C4-2B (cell line): Measurements from ENCODE around the gene TPI1.

ENCODE experiments used
- H3K27ac ChIP-seq: fragments of 450-650 bp; 2 replicates; pipeline ENCODE4 v1.5.1; 2017
- CTCF ChIP-seq: fragments of 450-650 bp; conservative IDR thresholded peaks from 2 replicates; pipeline ENCODE4 v1.5.1; 2017; ENCODE audit warnings: mild to moderate bottlenecking
- ZFX ChIP-seq: fragments of 450-650 bp; IDR thresholded peaks from 2 replicates; pipeline ENCODE4 v1.6.1; 2017

Gene TPI1

GRCh38 chr12:6836851-6837250, 30.5 kb upstream of the TPI1 start:
- H3K27ac ChIP-seq: no peak overlapping the region

GRCh38 chr12:6837370-6838060, 29.8 kb upstream of the TPI1 start:
- H3K27ac ChIP-seq: no peak overlapping the region
- TF ChIP-seq CTCF (no peak), ZFX (no peak)

More at GRCh38 chr12:6836851-6837250, 30.5 kb upstream of the TPI1 start:
- TF ChIP-seq ZFX: no peak
- TF ChIP-seq CTCF: no peak

- TF ChIP-seq CTCF: no peak
- no peak for TF ChIP-seq ZFX
These were observed 28.5 kb upstream of the TPI1 start for GRCh38 chr12:6838854-6839253.

GRCh38 chr12:6839482-6840201, 27.7 kb upstream of the TPI1 start:
- TF ChIP-seq CTCF: no peak
- no peak overlapping the region for H3K27ac ChIP-seq

More at GRCh38 chr12:6838854-6839253, 28.5 kb upstream of the TPI1 start:
- H3K27ac ChIP-seq: no peak overlapping the region

- H3K27ac ChIP-seq: no peak overlapping the region
- no peak for TF ChIP-seq CTCF
- no peak for TF ChIP-seq ZFX
These were observed 27.0 kb upstream of the TPI1 start for GRCh38 chr12:6840330-6840729.

- H3K27ac ChIP-seq: no peak within 1 kb of the TSS
These were observed 26.4 kb upstream of the TPI1 start, which contains the start of gene GNB3 for GRCh38 chr12:6840761-6841515. Gene GNB3 (plus strand): TSS chr12:6840925. CDS start chr12:6841288, 363 bp downstream.

More at GRCh38 chr12:6840761-6841515, 26.4 kb upstream of the TPI1 start, which contains the start of gene GNB3:
- TF ChIP-seq ZFX (no peak), CTCF (no peak)
